ENCODE results near the gene RNF112. TPM values are rescaled to one million over a fixed set of nuclear protein-coding genes. Genes with fewer than 3 reads are reported as not detected.
"Not testable (repeated sequence)": the region's sequence is repeated elsewhere in the genome, so short reads cannot be mapped to it uniquely, and the experiment has no call there.

The RNF112 gene
- total and polyA plus RNA-seq, 7 experiments from 2014 or later = 0.15 to 2.3 (median 1.1) TPM; not detected in 1

GRCh38 chr17:19441288-19441687 is 30.3 kb downstream of the RNF112 start:
- H3K4me1 ChIP-seq (ENCODE audit: control insufficient read depth in 2 of 2, insufficient read depth in 2 of 2, low read length in 2 of 2); H3K4me3 Mint-ChIP-seq; H3K27me3 ChIP-seq (ENCODE audit: control insufficient read depth in 2 of 2, insufficient read depth in 2 of 2, low read length in 2 of 2); H3K36me3 Mint-ChIP-seq; ATAC-seq; DNase-seq; H3K36me3 ChIP-seq (ENCODE audit: control insufficient read depth in 2 of 3, insufficient read depth in 3 of 3, low read length in 3 of 3); H3K4me3 ChIP-seq (ENCODE audit: low read length); H3K27ac Mint-ChIP-seq; H3K27ac ChIP-seq (ENCODE audit: low read depth, low read length); POLR2A ChIA-PET; H3K4me1 Mint-ChIP-seq; intact Hi-C loops (cut with micrococcal nuclease); CTCF ChIA-PET; H3K9me3 ChIP-seq (ENCODE audit: control insufficient read depth in 2 of 3, low read length in 3 of 3): not testable (repeated sequence)
- Mint-ChIP-seq H3K27me3 (peaks cover 0 to 34% (median 10%) of the 10 kb centered on the region in 5 donors), H3K9me3 (peaks cover 3 to 31% (median 10%) of the 10 kb centered on the region in 11 donors)

GRCh38 chr17:19442731-19443130 is 31.7 kb downstream of the RNF112 start:
- peaks cover 0 to 31% (median 14%) of the 10 kb centered on the region in 5 donors for H3K27me3 Mint-ChIP-seq
- peaks cover 2 to 12% (median 7%) of the 10 kb centered on the region in 5 donors for H3K36me3 Mint-ChIP-seq

GRCh38 chr17:19443148-19443547 is 32.1 kb downstream of the RNF112 start:
- intact Hi-C loops (cut with micrococcal nuclease) = no loop called here
- ATAC-seq = no peak
- H3K27ac Mint-ChIP-seq = no peak overlapping the region
- POLR2A ChIA-PET = no interaction called here
- H3K4me1 Mint-ChIP-seq = peaks cover 0 to 7% (median 5%) of the 10 kb centered on the region in 7 donors
- Histone ChIP-seq H3K9me3 (ENCODE audit: control insufficient read depth in 2 of 3, low read length in 3 of 3) (peaks cover 0 to 3% (median 0%) of the 10 kb centered on the region in 3 experiments), H3K27me3 (ENCODE audit: control insufficient read depth in 2 of 2, insufficient read depth in 2 of 2, low read length in 2 of 2) (no peaks in the 10 kb centered on the region), H3K36me3 (ENCODE audit: control insufficient read depth in 2 of 3, insufficient read depth in 3 of 3, low read length in 3 of 3) (no peaks in the 10 kb centered on the region), H3K4me3 (ENCODE audit: low read length) (no peak overlapping the region), H3K27ac (ENCODE audit: low read depth, low read length) (no peak overlapping the region), H3K4me1 (ENCODE audit: control insufficient read depth in 2 of 2, insufficient read depth in 2 of 2, low read length in 2 of 2) (no peaks in the 10 kb centered on the region)
- H3K27me3 Mint-ChIP-seq = peaks cover 0 to 27% (median 14%) of the 10 kb centered on the region in 5 donors
- peaks cover 3 to 35% (median 10%) of the 10 kb centered on the region in 11 donors for H3K9me3 Mint-ChIP-seq
- DNase-seq = no peak
- CTCF ChIA-PET = interaction anchor here (0.9 to 1.4 kb wide), 2 partner anchors 65 to 80 kb away, joined by 3 read pairs; partner anchors contain the start of gene B9D1
- peak overlapping the region in 1 of 10 donors; percentile 25 for H3K4me3 Mint-ChIP-seq
- H3K36me3 Mint-ChIP-seq = peaks cover 2 to 12% (median 7%) of the 10 kb centered on the region in 5 donors

More at GRCh38 chr17:19442731-19443130, 31.7 kb downstream of the RNF112 start:
- Histone ChIP-seq H3K4me1 (ENCODE audit: control insufficient read depth in 2 of 2, insufficient read depth in 2 of 2, low read length in 2 of 2) (no peaks in the 10 kb centered on the region), H3K36me3 (ENCODE audit: control insufficient read depth in 2 of 3, insufficient read depth in 3 of 3, low read length in 3 of 3) (no peaks in the 10 kb centered on the region), H3K27me3 (ENCODE audit: control insufficient read depth in 2 of 2, insufficient read depth in 2 of 2, low read length in 2 of 2) (no peaks in the 10 kb centered on the region), H3K27ac (ENCODE audit: low read depth, low read length) (no peak overlapping the region), H3K4me3 (ENCODE audit: low read length) (no peak overlapping the region), H3K9me3 (ENCODE audit: control insufficient read depth in 2 of 3, low read length in 3 of 3) (peaks cover 0 to 3% (median 0%) of the 10 kb centered on the region in 3 experiments)
- peaks cover 0 to 7% (median 5%) of the 10 kb centered on the region in 7 donors for H3K4me1 Mint-ChIP-seq
- H3K9me3 Mint-ChIP-seq = peaks cover 3 to 35% (median 10%) of the 10 kb centered on the region in 11 donors
- H3K4me3 Mint-ChIP-seq = peak overlapping the region in 1 of 10 donors; percentile 25
- intact Hi-C loops (cut with micrococcal nuclease) = no loop called here
- ATAC-seq (no peak), DNase-seq (no peak)
- ChIA-PET CTCF (interaction anchor here (0.9 to 1.4 kb wide), 2 partner anchors 65 to 80 kb away, joined by 3 read pairs; partner anchors contain the start of gene B9D1), POLR2A (no interaction called here)
- no peak overlapping the region for H3K27ac Mint-ChIP-seq

GRCh38 chr17:19445105-19445504 is 34.1 kb downstream of the RNF112 start:
- intact Hi-C loops (cut with micrococcal nuclease) = loop anchor here in 1 of 2 donors (5.0 kb wide), 1 partner anchor 322 kb away; no protein-coding TSS in a partner anchor
- ATAC-seq = no peak

GRCh38 chr17:19446577-19446976 is 35.5 kb downstream of the RNF112 start:
- intact Hi-C loops (cut with micrococcal nuclease) = loop anchor here (2.0 to 5.0 kb wide), 2 partner anchors 16 to 321 kb away; no protein-coding TSS in a partner anchor
- not testable (repeated sequence) for H3K4me3 Mint-ChIP-seq

More at GRCh38 chr17:19445105-19445504, 34.1 kb downstream of the RNF112 start:
- DNase-seq = no peak
- Mint-ChIP-seq H3K9me3 (peaks cover 3 to 35% (median 10%) of the 10 kb centered on the region in 11 donors), H3K27ac (no peak overlapping the region), H3K4me1 (peaks cover 0 to 7% (median 5%) of the 10 kb centered on the region in 7 donors), H3K36me3 (peaks cover 2 to 12% (median 7%) of the 10 kb centered on the region in 5 donors), H3K27me3 (peaks cover 9 to 25% (median 18%) of the 10 kb centered on the region in 5 donors), H3K4me3 (no peak overlapping the region)
- Histone ChIP-seq H3K27ac (ENCODE audit: low read depth, low read length) (no peak overlapping the region), H3K4me3 (ENCODE audit: low read length) (no peak overlapping the region), H3K27me3 (ENCODE audit: control insufficient read depth in 2 of 2, insufficient read depth in 2 of 2, low read length in 2 of 2) (no peaks in the 10 kb centered on the region), H3K4me1 (ENCODE audit: control insufficient read depth in 2 of 2, insufficient read depth in 2 of 2, low read length in 2 of 2) (no peaks in the 10 kb centered on the region), H3K9me3 (ENCODE audit: control insufficient read depth in 2 of 3, low read length in 3 of 3) (peaks cover 0 to 3% (median 0%) of the 10 kb centered on the region in 3 experiments), H3K36me3 (ENCODE audit: control insufficient read depth in 2 of 3, insufficient read depth in 3 of 3, low read length in 3 of 3) (no peaks in the 10 kb centered on the region)
- CTCF ChIA-PET = interaction anchor here (5.1 kb wide), 1 partner anchor 81 kb away, joined by 64 read pairs; the partner anchor contains the start of gene B9D1
- POLR2A ChIA-PET = interaction anchor here (0.9 kb wide), 1 partner anchor 82 kb away, joined by 3 read pairs; the partner anchor contains the start of gene B9D1

GRCh38 chr17:19447085-19447583 is 36.1 kb downstream of the RNF112 start:
- ChIA-PET POLR2A (no interaction called here), CTCF (interaction anchor here (0.7 to 5.1 kb wide), 8 partner anchors 9 to 108 kb away, joined by 3 to 64 read pairs (median 5); partner anchors contain the start of gene B9D1)
- Mint-ChIP-seq H3K27ac (peak overlapping the region in 2 of 9 donors; percentile 10 to 35), H3K36me3 (peaks cover 2 to 12% (median 7%) of the 10 kb centered on the region in 5 donors), H3K27me3 (peaks cover 9 to 25% (median 14%) of the 10 kb centered on the region in 5 donors), H3K9me3 (peaks cover 3 to 35% (median 10%) of the 10 kb centered on the region in 11 donors), H3K4me1 (peaks cover 0 to 6% (median 4%) of the 10 kb centered on the region in 7 donors), H3K4me3 (no peak overlapping the region)
- peak; percentile 29 to 83 (median 66) for DNase-seq
- H3K27ac ChIP-seq (ENCODE audit: low read depth, low read length) = no peak overlapping the region
- H3K4me1 ChIP-seq (ENCODE audit: control insufficient read depth in 2 of 2, insufficient read depth in 2 of 2, low read length in 2 of 2) = no peaks in the 10 kb centered on the region
- H3K27me3 ChIP-seq (ENCODE audit: control insufficient read depth in 2 of 2, insufficient read depth in 2 of 2, low read length in 2 of 2) = no peaks in the 10 kb centered on the region
- no peak overlapping the region for H3K4me3 ChIP-seq (ENCODE audit: low read length)
- intact Hi-C loops (cut with micrococcal nuclease) = loop anchor here (1.0 to 5.0 kb wide), 7 partner anchors 16 to 320 kb away; partner anchors contain the start of genes B9D1 (in 2 of the 2) and MAPK7 (in 1 of the 2)
- H3K9me3 ChIP-seq (ENCODE audit: control insufficient read depth in 2 of 3, low read length in 3 of 3) = peaks cover 0 to 3% (median 0%) of the 10 kb centered on the region in 3 experiments
- peak; percentile 81 for ATAC-seq
- H3K36me3 ChIP-seq (ENCODE audit: control insufficient read depth in 2 of 3, insufficient read depth in 3 of 3, low read length in 3 of 3) = no peaks in the 10 kb centered on the region

More at GRCh38 chr17:19446577-19446976, 35.5 kb downstream of the RNF112 start:
- DNase-seq; H3K36me3 ChIP-seq (ENCODE audit: control insufficient read depth in 2 of 3, insufficient read depth in 3 of 3, low read length in 3 of 3); H3K4me1 ChIP-seq (ENCODE audit: control insufficient read depth in 2 of 2, insufficient read depth in 2 of 2, low read length in 2 of 2); ATAC-seq; H3K9me3 ChIP-seq (ENCODE audit: control insufficient read depth in 2 of 3, low read length in 3 of 3); H3K4me3 ChIP-seq (ENCODE audit: low read length); H3K4me1 Mint-ChIP-seq; H3K27me3 ChIP-seq (ENCODE audit: control insufficient read depth in 2 of 2, insufficient read depth in 2 of 2, low read length in 2 of 2); H3K27ac ChIP-seq (ENCODE audit: low read depth, low read length); H3K27ac Mint-ChIP-seq; POLR2A ChIA-PET: not testable (repeated sequence)
- Mint-ChIP-seq H3K9me3 (peaks cover 3 to 35% (median 10%) of the 10 kb centered on the region in 11 donors), H3K36me3 (peaks cover 2 to 12% (median 7%) of the 10 kb centered on the region in 5 donors), H3K27me3 (peaks cover 9 to 25% (median 14%) of the 10 kb centered on the region in 5 donors)
- CTCF ChIA-PET = interaction anchor here (0.7 to 5.1 kb wide), 8 partner anchors 9 to 108 kb away, joined by 3 to 64 read pairs (median 5); partner anchors contain the start of gene B9D1
